GM21786 (cell line): ENCODE measurements around the gene TMEM80.
"Not testable (repeated sequence)": the region's sequence is repeated elsewhere in the genome, so short reads cannot be mapped to it uniquely, and the experiment has no call there.

ENCODE experiments used
- ATAC-seq: cut with Tn5 transposase; IDR thresholded peaks from one replicate; pipeline ENCODE4 v1.9.1; 2021; ENCODE audit not compliant: unreplicated experiment

Gene TMEM80

DNA sequence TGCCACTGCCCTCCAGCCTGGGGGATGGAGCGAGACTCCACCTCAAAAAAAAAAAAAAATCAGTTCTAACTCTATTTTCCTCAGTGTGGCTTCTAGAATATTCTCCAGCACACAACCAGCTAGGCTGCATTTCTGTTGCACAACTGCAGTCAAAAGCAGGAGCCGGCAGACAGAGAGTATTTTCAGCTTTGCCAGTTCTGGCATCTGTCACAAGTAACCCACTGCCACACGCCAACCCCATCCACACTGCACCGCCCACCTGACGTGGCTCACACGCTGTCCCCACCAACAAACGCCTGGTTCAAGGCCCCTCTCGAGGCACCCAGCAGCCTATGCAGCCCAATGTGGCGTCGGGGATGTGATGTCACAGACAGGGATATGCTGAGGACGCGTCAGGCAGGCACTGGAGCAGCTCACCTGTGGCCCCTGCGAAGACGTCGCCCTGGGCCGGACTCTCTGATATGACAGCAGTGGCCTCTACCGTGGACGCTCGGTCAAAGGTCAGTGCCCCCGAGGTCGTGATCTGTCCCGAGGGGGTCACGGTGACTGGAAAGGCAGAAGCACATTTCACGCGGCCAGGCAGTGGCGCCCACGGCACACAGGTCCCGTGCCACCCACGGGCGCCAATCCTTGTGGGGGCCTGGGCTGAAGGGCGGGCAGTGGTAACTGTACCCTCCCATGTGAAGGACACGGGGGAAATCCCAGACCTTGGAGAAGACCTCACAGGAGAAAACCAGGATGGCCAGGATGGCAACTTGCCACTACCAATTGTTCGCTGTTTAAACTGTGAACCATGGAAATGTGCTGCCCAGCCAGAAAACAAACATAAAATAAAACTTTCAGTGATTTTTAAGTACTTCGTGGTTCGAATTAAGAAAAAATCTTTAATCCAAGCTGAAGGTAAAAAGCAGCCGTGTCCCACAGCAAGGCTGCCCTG, 16.1 kb upstream of the TMEM80 start:
- ATAC-seq = no peak

DNA sequence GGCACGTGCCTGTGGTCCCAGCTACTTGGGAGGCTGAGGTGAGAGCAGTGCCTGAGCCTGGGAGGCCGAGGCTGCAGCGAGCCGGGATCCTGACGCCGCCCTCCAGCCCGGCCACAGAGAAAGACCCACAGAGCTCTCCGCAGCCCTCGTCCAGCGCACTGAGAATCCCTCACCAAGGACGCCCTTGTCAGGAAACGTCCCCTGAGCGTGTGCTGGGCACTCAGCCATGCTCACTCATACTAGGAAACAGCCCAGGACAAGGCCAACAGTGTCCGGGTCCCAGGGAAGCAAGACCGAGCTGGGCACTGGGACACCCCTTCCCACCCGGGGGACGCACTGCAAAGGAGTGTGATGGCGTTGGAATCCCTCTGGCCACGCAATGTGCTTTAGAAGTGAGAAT, 15.1 kb upstream of the TMEM80 start:
- no peak for ATAC-seq

- ATAC-seq = no peak
These were observed 14.6 kb upstream of the TMEM80 start for GRCh38 chr11:680970-681369.

GRCh38 chr11:686451-687243, 9.0 kb upstream of the TMEM80 start:
- ATAC-seq = no peak

DNA sequence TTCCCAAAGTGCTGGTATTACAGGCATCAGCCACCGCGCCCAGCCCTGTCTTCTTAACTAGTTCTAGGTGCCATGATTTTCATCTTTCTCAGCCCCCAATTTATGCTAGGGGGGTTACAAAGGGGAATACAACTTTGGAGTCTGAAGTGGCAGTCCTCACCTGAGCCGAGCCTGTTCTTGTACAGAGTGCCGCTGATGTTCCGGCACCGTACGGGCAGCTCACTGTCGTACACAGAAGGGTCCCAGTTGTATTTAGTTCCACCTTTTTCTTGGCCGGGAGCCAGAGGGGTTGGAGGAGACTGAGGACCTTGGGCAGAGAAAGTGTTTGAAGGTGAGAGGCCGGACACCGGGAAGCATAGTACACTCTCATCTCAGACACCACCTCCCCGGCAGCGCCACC, 7.9 kb upstream of the TMEM80 start:
- no peak for ATAC-seq

DNA sequence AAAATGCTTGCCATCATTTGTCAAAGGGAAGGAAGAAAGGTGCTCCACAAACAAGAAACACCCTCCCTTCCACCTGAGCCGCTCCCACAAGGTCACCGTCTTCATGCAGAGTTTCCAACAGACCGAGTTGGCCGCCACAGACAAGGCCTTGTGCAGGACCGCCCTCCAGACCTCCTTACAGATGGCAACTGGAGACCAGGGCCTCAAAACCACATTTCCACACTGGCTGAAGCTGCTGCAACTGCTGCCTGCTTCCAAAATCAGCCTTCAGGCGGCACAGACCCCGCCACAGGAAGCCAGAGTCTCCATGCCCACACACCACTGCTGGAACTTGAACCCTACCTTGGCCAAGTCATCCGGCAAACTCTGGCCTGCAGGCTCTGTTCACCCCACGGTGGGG, 6.9 kb upstream of the TMEM80 start:
- ATAC-seq = no peak

DNA sequence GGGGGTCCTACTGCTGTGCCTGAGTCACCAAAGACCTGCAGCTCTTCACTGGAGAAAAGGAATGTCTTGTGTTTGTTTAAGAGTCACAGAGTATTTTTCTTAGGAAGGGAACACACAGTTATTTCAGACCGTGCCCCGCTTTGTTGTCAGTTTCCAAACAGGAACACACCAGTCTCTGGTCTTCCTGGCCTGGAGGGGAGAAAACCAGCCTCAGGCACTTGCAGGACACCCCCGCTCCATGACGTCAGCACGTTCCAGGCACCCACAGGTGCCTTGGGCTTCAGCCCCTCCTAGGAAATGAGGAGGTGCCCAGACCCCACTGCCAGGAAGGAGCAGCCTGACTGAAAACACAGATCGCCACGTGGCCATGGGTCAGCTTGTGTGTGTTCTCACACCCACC, 6.0 kb upstream of the TMEM80 start:
- ATAC-seq = no peak

DNA sequence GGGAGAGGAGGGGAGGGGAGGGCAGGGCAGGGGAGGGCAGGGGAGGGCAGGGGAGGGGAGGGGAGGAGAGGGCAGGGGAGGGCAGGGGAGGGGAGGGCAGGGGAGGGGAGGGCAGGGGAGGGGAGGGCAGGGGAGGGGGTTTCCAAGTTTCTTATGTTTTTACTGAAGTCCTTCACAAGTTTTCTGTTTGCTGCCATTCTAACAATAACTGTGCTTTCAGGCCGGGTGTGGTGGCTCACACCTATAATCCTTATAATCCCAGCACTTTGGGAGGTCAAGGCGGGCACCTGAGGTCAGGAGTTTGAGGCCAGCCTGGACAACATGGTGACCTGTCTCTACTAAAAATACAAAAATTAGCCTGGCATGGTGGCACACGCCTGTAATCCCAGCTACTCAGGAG, 5.4 kb upstream of the TMEM80 start:
- ATAC-seq = not testable (repeated sequence)

DNA sequence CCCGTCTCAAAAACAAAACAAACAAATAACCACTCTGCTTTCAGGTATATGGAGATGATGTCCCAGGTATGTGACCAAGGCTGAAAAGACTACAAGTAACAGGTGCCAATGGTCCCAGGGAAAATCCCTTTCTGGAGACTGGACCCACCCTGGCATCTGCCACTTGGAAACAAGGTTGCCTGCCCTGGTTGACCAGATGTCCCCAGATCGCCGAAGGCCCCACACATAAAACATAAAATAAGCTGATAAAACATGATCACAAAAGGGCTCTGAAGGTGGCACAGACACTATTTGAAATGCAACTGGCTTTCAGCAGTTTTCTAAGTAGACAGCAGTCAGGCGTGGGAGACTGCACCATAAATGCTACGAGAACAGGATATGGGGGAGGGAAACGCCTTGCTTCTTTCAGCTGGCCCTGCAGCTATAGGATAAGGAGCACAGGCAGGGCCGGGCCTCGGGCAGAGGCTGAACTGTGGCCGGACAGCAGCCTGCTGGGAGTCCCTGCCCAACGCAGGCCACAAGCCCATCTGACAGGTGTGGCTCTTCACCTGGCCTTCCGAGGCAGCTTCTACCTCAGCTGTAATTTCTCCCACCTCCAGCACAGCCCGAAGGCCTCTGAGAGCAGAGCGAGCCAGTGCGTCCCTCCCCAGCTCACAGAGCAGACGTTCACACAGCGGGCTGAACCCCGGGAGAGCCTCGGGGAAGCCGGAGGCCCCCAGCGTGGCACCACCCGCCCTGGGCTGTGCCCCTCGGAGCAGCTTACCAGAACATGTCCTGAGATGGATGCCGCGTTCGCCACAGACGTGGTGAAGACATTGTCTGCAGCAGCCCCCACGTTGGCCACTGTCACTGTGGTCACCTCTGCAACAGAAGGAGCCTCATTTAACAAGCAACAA, 4.6 kb upstream of the TMEM80 start:
- no peak for ATAC-seq

DNA sequence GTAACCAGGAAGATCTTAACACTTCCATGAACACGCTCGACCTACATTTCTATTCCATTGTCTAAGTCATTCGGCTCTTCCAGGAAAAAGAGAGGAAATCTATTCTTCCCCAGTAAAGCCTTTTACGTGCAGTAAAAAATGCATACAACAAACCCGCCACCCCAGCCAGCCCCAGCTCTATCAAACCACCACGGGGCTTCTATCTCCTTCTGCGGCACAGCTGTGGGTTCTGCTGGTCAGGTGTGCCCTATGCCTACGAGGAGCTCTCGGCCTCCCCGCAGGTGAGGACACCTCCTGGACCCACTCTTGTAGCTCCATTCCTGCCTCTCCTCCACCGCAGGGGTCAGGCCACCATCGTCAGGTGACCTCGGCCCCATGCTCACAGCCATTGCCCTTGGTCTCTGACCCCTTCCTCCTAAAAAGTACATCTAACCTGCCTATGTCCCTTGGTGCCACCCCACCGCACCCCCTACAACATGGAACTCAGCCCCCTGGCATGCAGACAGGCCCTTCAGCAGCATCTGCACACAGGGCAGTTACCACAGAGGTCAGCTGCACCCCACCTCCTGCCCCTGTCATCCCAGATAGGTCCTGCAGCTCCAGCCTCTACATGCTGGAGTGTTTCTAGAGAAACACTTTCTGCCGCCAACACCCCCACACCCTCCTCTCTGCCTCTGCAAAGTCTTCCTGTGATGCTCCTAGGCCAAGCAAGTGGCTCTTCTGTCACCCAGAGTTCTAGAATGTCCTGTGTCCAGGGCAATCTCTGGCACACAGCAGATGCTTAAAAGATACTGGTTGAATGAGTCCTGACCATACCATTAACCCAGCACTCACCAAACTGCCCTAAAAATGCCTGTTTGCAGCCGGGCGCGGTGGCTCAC, 3.7 kb upstream of the TMEM80 start:
- no peak for ATAC-seq

DNA sequence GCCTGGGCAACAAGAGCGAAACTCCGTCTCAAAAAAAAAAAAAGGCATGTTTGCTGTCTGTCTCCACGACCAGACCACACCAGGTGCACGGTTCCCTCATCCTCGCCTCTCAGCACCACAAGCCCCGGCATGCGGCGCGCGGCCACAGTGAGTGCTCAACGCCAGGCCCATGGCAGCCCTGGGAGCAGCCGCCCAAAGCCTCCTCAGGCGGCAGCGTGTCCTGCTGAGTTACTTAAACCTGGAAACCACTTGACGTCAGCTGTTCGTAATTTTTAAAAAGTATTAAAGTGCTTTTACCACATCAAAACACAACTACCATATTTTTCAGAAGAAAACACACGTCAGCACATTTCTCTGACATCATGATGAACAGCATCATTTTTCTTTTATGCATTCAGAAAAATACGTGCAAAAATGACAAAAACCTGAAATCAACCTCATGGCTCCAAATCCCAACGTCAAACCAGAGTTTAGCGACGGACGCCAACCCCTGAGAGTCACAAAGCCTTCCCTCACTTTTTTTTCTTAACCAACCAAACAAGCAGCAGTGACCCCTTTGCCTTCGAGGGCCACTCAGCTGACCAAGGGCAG, 2.7 kb upstream of the TMEM80 start:
- ATAC-seq = no peak

- ATAC-seq = no peak
These were observed 2.2 kb upstream of the TMEM80 start for GRCh38 chr11:693415-693831.

- ATAC-seq = no peak
These were observed 1.6 kb upstream of the TMEM80 start for GRCh38 chr11:693887-694562.

DNA sequence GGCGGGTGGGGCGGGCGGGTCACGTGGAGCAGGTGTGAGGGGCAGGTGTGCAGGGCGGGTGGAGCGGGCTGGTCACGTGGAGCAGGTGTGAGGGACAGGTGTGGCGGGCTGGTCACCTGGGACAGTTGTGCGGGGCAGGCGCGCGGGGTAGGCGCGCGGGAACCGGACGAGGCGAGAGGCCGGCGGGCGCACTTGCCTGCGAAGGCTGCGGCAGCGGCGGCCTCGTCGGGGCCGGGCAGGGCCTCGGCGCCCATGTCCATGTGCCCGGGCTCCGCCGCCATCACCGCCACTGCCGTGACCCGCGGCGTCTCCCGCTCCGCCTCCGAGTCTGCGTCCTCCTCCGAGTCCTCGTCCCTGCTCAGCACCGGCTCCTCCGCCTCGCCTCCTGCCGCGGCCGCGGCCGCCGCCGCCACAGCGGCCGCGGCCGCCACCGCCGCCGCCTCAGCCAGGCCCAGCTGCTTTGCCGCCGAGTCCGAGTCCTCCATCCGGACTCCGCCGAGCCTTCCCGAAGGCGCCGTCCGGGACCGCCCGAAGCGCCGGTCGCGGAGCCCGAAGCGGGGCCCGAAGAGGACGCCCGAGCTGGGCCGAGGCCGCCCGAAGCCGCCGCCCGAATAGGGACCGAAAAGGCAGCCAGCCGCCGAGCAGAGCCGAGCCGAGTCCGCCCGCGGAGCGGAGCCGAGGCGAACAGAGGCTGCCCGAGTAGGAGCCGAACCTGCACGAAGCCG, 891 bp upstream of the TMEM80 start, which contains the start of gene DEAF1:
Gene DEAF1, minus strand, starts transcription at position 660 of the 725 bp plus-strand sequence. Its CDS starts 175 bp downstream, at position 485.
- peak; percentile 79 for ATAC-seq

- no peak for ATAC-seq
These were observed 403 bp upstream of the TMEM80 start for GRCh38 chr11:695288-695537.

DNA sequence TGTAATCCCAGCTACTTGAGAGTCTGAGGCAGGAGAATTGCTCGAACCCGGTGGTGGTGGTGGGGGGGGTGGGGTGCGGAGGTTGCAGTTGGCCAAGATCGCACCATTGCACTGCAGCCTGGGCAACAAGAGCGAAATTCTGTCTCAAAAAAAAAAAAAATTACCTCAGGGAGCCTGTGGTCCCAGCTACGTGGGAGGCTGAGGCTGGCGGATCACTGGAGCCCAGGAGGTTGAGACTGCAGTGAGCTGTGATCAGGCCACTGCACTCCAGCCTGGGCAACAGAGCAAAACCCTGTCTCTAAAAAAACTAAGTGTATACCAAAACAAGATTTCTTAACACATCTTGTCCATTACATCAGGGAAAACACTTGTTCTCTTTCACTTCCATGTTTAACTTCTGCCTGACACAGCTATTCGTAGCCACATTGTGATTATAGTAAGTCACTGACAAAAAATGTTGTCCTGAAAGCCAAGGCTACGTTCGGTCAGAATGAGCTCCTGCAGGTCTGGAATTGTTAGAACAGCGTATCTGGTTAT, 1.4 kb downstream of the TMEM80 start:
- no peak for ATAC-seq

DNA sequence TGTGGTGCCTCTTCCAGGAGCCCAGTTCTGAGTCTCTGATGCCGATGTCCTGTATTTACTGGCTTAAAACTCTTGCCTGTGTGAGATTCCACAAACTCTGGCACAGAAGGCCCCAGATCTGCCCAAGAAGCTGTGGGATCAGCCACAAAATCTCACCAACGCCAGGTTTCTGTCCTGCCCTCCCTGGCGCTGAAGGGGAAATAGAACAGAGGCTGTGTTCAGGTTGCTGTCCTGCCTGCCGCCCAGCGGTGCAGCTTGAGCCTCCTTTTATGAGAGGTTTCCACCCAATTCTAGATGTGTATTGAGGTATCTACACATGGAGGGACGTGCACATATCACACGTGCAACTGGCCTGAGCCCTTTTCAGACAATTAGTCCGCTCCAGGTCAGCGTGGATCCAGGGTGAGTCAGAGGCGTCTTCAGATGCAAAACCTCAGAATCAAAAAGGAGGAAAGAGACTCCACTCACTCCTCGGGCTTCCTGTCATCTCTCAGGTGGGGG, 2.2 kb downstream of the TMEM80 start:
- ATAC-seq = no peak

DNA sequence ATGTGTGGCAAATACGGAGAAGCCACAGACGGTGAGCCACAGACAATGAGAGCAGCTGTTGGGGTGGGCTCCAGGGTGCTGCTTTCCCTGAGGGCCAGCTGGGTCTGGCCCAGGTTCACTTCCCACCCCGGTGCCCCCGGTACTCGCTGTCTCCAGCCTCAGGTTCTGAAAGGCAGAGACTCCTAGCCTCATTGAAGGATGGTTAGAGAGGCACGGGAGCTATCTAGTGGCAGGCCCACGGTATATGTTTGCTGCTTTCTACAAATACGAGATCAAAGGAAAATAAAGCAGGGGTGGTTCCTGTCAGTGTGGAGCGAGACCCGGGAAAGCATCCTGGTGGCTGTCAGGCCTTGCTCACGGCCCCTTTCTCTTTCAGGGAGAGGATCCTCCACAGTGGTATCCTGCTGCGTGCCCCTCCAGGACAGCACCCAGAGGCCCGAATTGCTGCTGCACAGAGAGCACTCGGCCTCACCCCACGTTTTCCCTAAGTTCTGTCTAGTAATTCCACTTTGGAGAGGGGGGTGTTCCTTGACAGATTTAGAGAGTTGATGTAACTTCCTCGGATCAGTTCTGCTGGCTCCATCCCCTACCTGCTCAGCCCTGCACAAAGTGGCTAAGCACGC, 3.0 kb downstream of the TMEM80 start:
- ATAC-seq = no peak
